Prostate gland (tissue), 2 donors: ENCODE data around the gene PSEN1. TPM values are rescaled to one million over a fixed set of nuclear protein-coding genes. Genes with fewer than 3 reads are reported as not detected.

Experiments
- DNase-seq: peaks from one replicate; pipeline ENCODE4 v3.0.0-alpha.2; 2019; ENCODE audit warnings: low spot score
- H3K27ac ChIP-seq, 2 donors: fragments of 200-600 bp; sonication (generic); 2 replicates each; pipeline ENCODE4 v1.5.1; 2017 to 2019
- H3K27me3 ChIP-seq: fragments of 200-600 bp; sonication (generic); replicated peaks from 2 replicates; pipeline ENCODE4 v1.5.1; 2019; ENCODE audit not compliant: insufficient read depth
- H3K36me3 ChIP-seq, 2 donors: fragments of 200-600 bp; sonication (generic); 1 replicate in 1 of 2; 2 replicates in 1 of 2; pipeline versions ENCODE4 v1.5.1 to v1.8.1; 2017 to 2019
- H3K4me1 ChIP-seq: fragments of 200-600 bp; sonication (generic); replicated peaks from 2 replicates; pipeline ENCODE4 v1.5.1; 2019
- H3K4me3 ChIP-seq, 2 donors: fragments of 200-600 bp; sonication (generic); 2 replicates each; pipeline ENCODE4 v1.5.1; 2017 to 2019
- H3K9me3 ChIP-seq: fragments of 200-600 bp; sonication (generic); 2 replicates; pipeline ENCODE4 v1.5.1; 2017
- POLR2A ChIP-seq: fragments of 450-650 bp; IDR thresholded peaks from one replicate; pipeline ENCODE4 v1.6.1; 2016; ENCODE audit warnings: antibody characterized with exemption, mild to moderate bottlenecking
- POLR2AphosphoS5 ChIP-seq: sonication (generic); formaldehyde crosslinking; IDR thresholded peaks from one replicate; pipeline ENCODE4 v1.6.1; 2017; ENCODE audit warnings: antibody characterized with exemption
- WGBS: methylation state at CpG from one replicate; pipeline ENCODE4 v1.1.5; 2018; 5-methylcytosine and 5-hydroxymethylcytosine counted together
- intact Hi-C: fragments of 100-400 bp; cut with DNase I; formaldehyde crosslinking; loops from one replicate; pipeline ENCODE4 v1.14.2; 2022
- total RNA-seq, 2 donors: library from RNA; depleted of rRNA; stranded (reverse); fragments of >200 nt; gene quantifications; one replicate each; pipeline ENCODE4 v1.1.0, GENCODE V29; 2016
- TF ChIP-seq, protein P1 (sequence below), 4 experiments: fragments of 200-600 bp in 2 of 4; fragments of 450-650 bp in 2 of 4; sonication (generic) in 2 of 4; IDR thresholded peaks; 1 replicate in 3 of 4; 2 replicates in 1 of 4; pipeline ENCODE4 v1.5.1; 2016 to 2019; ENCODE audit warnings: antibody characterized with exemption in 4 of 4, mild to moderate bottlenecking in 2 of 4, moderate library complexity in 2 of 4

Gene PSEN1
- total RNA-seq, 2 donors from 2014 or later = 46.3 to 61.9 TPM

DNA sequence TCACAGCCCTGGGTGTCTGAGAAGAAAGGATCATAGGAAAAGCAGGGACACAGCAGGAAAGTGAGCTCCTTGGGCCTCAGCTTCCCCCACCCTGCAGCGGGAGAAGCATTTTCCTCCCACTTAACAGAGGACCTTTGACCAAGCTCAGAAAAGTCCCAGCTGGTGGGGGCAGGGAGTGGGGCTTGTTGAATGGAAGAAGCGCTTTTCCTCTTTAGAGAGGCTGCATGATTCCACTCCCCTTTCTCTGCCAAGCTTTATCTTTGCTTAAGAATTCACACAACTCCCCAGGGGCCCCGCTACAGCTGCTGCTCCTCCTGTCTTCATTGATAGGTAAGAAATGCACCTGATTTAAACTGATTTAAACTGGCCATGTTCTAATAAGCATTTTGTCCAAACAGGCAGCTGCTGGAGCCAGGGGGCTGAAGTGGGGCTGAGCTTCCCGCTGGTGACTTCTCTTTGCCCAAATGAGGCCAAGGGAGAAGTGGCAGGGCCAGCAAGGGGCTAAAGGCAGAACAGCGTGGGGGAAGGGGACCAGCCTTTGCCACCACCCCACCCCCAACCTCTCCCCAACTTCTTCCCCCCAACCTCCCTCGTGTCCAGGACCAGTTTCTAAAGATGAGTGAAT lies 99.3 kb downstream of the PSEN1 start:
- Histone ChIP-seq H3K4me1 (peaks cover 11% of the 10 kb centered on the region), H3K27ac (no peak overlapping the region), H3K4me3 (no peak overlapping the region), H3K27me3 (no peaks in the 10 kb centered on the region), H3K9me3 (no peaks in the 10 kb centered on the region), H3K36me3 (no peaks in the 10 kb centered on the region)
- WGBS = 75% methylated on average over 6 of the region's 6 CpGs
- DNase-seq = no peak
- no peak for TF ChIP-seq POLR2A
- TF ChIP-seq, protein P1, sequence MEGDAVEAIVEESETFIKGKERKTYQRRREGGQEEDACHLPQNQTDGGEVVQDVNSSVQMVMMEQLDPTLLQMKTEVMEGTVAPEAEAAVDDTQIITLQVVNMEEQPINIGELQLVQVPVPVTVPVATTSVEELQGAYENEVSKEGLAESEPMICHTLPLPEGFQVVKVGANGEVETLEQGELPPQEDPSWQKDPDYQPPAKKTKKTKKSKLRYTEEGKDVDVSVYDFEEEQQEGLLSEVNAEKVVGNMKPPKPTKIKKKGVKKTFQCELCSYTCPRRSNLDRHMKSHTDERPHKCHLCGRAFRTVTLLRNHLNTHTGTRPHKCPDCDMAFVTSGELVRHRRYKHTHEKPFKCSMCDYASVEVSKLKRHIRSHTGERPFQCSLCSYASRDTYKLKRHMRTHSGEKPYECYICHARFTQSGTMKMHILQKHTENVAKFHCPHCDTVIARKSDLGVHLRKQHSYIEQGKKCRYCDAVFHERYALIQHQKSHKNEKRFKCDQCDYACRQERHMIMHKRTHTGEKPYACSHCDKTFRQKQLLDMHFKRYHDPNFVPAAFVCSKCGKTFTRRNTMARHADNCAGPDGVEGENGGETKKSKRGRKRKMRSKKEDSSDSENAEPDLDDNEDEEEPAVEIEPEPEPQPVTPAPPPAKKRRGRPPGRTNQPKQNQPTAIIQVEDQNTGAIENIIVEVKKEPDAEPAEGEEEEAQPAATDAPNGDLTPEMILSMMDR (IDR thresholded peaks at IDR 0.05) = no peak
- no peak for TF ChIP-seq POLR2AphosphoS5
- intact Hi-C loops = no loop called here

DNA sequence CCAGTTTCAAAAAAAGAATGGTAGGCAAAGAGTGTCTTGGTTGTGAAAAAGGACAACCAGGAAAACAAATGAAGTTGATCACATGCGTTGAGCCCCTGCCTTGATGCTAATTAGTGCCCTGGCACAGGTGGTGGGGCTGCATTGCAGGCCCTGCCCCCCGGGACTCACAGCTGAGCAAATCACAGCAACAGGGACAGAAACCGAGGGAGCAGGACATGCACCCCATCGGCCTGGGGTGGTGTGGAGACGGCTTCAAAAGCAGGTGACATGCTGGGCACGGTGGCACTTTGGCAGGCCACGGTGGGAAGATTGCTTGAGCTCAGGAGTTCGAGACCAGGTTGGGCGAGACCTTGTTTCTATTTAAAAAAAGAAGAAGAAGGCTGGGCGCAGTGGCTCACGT lies 99.8 kb downstream of the PSEN1 start:
- Histone ChIP-seq H3K4me3 (no peak overlapping the region), H3K36me3 (no peaks in the 10 kb centered on the region), H3K4me1 (peaks cover 11% of the 10 kb centered on the region), H3K27ac (no peak overlapping the region), H3K9me3 (no peaks in the 10 kb centered on the region), H3K27me3 (no peaks in the 10 kb centered on the region)
- no peak for DNase-seq
- intact Hi-C loops = no loop called here
- TF ChIP-seq POLR2A (no peak), POLR2AphosphoS5 (no peak)
- TF ChIP-seq, protein P1 (IDR thresholded peaks at IDR 0.05) = no peak
- 79% methylated on average over 11 of the region's 11 CpGs for WGBS

DNA sequence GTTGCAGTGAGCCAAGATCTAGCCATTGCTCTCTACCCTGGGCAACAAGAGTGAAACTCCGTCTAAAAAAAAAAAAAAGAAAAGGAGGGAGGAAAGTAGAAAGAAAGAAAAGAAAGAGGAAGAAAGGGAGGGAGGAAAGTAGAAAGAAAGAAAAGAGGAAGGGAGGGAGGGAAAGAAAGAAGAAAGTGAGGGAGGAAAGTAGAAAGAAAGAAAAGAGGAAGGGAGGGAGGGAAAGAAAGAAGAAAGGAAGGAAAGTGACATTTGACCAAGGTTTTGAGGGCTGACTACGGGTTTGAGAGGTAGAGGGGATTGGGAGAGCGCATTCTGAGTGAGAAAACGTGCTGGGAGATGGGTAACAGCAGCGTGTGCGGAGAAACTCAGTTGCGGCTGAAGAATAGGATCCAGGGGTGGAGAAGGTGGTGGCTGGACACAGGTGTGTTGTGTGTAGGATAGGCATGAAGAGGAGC lies 100.5 kb downstream of the PSEN1 start:
- no peak overlapping the region for H3K27ac ChIP-seq
- TF ChIP-seq POLR2AphosphoS5 (no peak), POLR2A (no peak)
- TF ChIP-seq, protein P1 (IDR thresholded peaks at IDR 0.05) = no peak
- DNase-seq = no peak
- no peaks in the 10 kb centered on the region for H3K9me3 ChIP-seq
- H3K4me1 ChIP-seq = peaks cover 11% of the 10 kb centered on the region
- no peak overlapping the region for H3K4me3 ChIP-seq
- WGBS = 86% methylated on average over 6 of the region's 7 CpGs
- intact Hi-C loops = no loop called here
- H3K36me3 ChIP-seq = no peaks in the 10 kb centered on the region
- no peaks in the 10 kb centered on the region for H3K27me3 ChIP-seq

DNA sequence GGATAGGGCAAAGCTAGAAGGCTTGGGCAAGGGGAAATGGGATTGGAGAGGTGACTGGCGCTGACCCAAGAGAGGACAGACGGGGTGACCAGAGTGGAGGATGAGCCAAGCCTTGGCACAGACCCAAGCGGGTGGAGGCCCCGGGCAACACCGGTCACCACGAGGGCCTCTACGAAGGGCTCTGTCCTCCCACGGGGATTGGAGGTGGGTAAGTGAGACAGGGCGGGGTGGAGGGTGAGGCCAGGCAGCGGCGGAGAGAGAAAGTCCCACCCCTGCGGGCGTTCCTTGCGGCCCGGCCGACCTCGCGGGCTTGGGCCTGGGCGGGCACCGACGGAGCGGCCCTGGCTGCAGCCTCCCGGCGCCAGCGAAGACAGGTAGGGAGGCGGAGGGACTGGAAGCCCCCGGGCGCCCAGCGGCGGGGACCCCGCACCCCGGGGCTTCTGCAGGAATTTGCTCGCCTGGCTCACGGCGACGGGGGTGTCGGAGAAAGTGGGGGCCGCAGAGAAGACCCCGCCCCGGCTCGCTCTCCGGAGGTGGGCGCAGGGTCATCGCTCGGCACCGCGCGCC lies 101.0 kb downstream of the PSEN1 start, which contains the start of gene PAPLN:
Gene PAPLN (plus strand): TSS at position 288 of the 567 bp plus-strand sequence. CDS start 2,273 bp downstream, outside the sequence.
- TF ChIP-seq POLR2AphosphoS5 = no peak
- TF ChIP-seq, protein P1 (IDR thresholded peaks at IDR 0.05) = no peak
- no peak for TF ChIP-seq POLR2A
- intact Hi-C loops = no loop called here
- peaks cover 11% of the 10 kb centered on the region for H3K4me1 ChIP-seq

More for the DNA sequence above, 101.0 kb downstream of the PSEN1 start, which contains the start of gene PAPLN:
- Histone ChIP-seq H3K36me3 (no peaks in the 10 kb centered on the region), H3K27me3 (no peaks in the 10 kb centered on the region), H3K4me3 (peak within 1 kb of the TSS; percentile 34 to 46), H3K9me3 (no peaks in the 10 kb centered on the region), H3K27ac (peak within 1 kb of the TSS; percentile 52 to 62)
- no peak for DNase-seq
- 6% methylated on average over 48 of the region's 48 CpGs for WGBS
